ENCODE results near the gene GNAO1.

GNAO1 gene

DNA sequence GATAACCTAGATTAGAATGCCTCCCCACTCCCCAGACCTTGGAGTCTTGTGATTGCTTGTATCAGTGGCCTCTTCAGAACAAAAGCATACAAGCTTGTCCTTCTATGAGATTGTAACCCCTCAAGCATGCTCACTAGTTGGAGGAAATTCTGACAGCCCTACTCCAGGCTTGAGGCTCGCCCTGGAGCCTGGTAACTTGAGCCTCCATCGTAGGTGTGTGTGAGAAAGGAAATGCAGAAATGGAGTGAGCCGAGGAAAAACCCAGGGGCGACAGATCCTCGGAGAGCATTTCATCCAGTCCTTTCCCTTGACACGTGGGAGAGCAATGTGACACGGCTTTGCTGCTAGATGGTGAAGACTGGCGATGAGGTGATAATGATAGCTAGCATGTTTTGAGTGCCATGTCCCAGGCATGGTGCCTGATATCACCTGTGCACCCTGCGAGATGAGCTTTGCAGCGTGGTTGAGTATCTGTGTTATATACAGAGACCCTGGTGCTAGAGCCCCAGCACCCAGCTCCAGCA, 31.2 kb downstream of the GNAO1 start:
- no peak for DNase-seq (ENCODE audit: extremely low read depth, insufficient read length)
- TF ChIP-seq, protein P1, sequence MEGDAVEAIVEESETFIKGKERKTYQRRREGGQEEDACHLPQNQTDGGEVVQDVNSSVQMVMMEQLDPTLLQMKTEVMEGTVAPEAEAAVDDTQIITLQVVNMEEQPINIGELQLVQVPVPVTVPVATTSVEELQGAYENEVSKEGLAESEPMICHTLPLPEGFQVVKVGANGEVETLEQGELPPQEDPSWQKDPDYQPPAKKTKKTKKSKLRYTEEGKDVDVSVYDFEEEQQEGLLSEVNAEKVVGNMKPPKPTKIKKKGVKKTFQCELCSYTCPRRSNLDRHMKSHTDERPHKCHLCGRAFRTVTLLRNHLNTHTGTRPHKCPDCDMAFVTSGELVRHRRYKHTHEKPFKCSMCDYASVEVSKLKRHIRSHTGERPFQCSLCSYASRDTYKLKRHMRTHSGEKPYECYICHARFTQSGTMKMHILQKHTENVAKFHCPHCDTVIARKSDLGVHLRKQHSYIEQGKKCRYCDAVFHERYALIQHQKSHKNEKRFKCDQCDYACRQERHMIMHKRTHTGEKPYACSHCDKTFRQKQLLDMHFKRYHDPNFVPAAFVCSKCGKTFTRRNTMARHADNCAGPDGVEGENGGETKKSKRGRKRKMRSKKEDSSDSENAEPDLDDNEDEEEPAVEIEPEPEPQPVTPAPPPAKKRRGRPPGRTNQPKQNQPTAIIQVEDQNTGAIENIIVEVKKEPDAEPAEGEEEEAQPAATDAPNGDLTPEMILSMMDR (IDR thresholded peaks at IDR 0.05; ENCODE audit: insufficient read depth, low read length, poor library complexity, severe bottlenecking) = no peak
- H3K36me3 ChIP-seq (ENCODE audit: control insufficient read depth, insufficient read depth, low read length) = no peaks in the 10 kb centered on the region
- peaks cover 4% of the 10 kb centered on the region; the same call in 1 of the 2 replicates for H3K27me3 ChIP-seq (replicated peaks; ENCODE audit: control insufficient read depth, insufficient read depth, low read length)
- no peak overlapping the region for H3K4me3 ChIP-seq (replicated peaks; ENCODE audit: low read depth, low read length)

DNA sequence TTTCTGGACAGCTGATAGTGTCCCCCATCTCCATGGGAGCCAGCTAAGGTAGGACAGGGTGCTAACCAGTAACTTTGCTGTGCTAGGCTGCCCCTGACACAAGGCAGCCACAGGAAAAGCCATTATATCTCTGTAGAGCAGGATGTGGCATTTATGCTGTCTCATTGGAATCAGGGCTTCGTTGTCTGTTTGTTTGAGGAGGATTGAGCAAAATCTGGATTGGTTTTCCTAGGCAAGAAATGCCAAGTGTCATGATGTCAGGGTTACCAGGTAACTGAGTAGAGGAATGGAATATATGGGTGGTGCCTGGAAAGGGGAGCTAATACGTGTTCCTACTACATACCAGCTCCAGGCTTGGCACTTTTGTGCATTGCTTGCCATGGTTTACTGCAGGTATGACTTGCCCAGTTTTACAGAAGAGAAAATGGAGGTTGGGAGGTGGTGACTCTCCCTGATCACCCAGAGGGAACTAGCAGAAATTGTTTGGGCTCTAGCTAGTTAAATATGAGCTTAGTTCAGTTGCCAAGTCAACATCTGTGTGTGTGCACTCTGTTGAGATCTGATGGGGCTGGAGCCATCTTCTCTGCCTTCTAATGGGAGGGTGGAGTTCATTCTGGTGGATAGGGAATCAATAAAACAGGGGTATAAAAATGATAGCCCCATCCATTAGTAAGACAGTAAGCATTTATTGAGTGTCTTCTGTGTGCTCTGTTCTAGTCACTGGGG, 33.9 kb downstream of the GNAO1 start:
- peaks cover 2% of the 10 kb centered on the region; the same call in 1 of the 2 replicates for H3K27me3 ChIP-seq (replicated peaks; ENCODE audit: control insufficient read depth, insufficient read depth, low read length)
- TF ChIP-seq, protein P1 (IDR thresholded peaks at IDR 0.05; ENCODE audit: insufficient read depth, low read length, poor library complexity, severe bottlenecking) = no peak
- DNase-seq (ENCODE audit: extremely low read depth, insufficient read length) = no peak
- no peak overlapping the region for H3K4me3 ChIP-seq (replicated peaks; ENCODE audit: low read depth, low read length)
- no peaks in the 10 kb centered on the region for H3K36me3 ChIP-seq (ENCODE audit: control insufficient read depth, insufficient read depth, low read length)

DNA sequence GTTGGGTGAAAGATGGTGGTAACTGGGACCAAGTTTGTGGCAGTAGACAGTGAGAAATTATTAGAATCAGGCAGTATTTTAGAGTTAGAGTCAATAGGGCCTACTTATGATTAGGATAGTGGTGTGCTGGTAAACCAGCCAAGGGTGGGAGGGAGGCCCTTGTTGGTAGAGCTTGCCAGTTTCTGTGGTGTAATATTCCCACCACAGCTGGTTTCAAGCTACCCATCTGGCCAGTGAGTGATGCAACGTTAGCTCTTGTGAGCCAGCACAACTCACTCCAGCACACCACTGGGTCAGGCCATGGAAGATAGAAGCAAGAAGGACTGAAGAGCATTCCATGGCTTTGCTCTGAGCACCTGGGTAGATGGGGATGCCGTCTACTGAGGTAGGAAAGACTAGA, 34.9 kb downstream of the GNAO1 start:
- no peaks in the 10 kb centered on the region for H3K36me3 ChIP-seq (ENCODE audit: control insufficient read depth, insufficient read depth, low read length)
- H3K27me3 ChIP-seq (replicated peaks; ENCODE audit: control insufficient read depth, insufficient read depth, low read length) = peaks cover 2% of the 10 kb centered on the region; the same call in 1 of the 2 replicates
- DNase-seq (ENCODE audit: extremely low read depth, insufficient read length) = no peak
- H3K4me3 ChIP-seq (replicated peaks; ENCODE audit: low read depth, low read length) = no peak overlapping the region
- TF ChIP-seq, protein P1 (IDR thresholded peaks at IDR 0.05; ENCODE audit: insufficient read depth, low read length, poor library complexity, severe bottlenecking) = no peak

DNA sequence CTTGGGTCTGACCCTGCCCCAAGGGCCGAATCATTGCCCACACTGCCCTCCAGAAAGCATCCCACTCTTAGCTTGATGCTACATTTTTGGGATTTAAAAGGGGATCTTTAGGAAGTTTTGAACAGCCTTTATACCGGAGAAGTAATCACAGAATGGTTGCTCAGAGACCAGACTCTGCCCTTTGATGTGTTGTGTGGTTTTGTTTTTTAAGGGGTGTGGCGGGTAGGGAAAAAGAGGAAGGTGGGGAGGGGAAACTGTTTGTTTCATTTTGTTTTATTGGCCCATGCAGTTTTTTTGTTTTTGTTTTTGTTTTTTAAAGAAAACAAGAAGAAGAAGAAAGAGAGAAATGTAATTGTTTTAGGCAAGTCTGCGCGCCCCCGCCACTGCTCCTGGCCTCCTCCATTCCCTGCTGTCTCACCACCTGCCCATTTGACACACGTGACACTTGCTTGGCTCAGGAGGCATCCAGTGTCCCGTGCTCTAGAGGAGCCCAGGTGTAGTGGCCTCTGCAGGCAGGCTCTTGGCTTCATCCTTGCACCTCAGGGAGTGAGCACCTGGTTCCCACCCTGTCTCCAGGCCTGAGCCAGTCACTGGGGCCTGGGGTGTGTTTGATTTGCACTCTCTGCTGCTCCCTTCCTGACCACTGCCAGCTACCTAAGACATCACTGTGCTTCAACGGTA, 35.7 kb downstream of the GNAO1 start:
- no peak for DNase-seq (ENCODE audit: extremely low read depth, insufficient read length)
- no peak overlapping the region for H3K4me3 ChIP-seq (replicated peaks; ENCODE audit: low read depth, low read length)

DNA sequence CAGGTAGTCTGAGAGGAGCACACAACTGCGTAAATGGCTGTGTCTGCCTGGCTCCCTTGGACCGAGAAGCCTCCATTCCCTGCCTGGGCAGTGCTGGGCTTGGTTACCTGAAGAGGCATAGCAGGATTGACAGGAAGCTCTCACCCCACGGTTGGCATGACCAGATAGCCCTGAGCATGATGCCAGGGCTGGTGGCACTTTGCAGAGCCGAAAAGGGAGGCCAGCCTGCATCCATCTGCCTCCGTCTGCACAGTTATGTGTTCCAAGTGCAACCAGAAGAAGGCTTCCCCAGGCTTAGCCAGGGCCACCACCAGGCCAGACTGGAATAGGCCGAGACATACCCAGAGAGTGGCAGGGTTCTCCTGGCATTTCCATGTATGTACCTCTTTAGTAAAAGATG, 36.6 kb downstream of the GNAO1 start:
- Histone ChIP-seq H3K36me3 (ENCODE audit: control insufficient read depth, insufficient read depth, low read length) (no peaks in the 10 kb centered on the region), H3K4me3 (replicated peaks; ENCODE audit: low read depth, low read length) (no peak overlapping the region), H3K27me3 (replicated peaks; ENCODE audit: control insufficient read depth, insufficient read depth, low read length) (peaks cover 2% of the 10 kb centered on the region; the same call in 1 of the 2 replicates)
- DNase-seq (ENCODE audit: extremely low read depth, insufficient read length) = no peak
- TF ChIP-seq, protein P1 (IDR thresholded peaks at IDR 0.05; ENCODE audit: insufficient read depth, low read length, poor library complexity, severe bottlenecking) = no peak

More for the DNA sequence above, 35.7 kb downstream of the GNAO1 start:
- TF ChIP-seq, protein P1 (IDR thresholded peaks at IDR 0.05; ENCODE audit: insufficient read depth, low read length, poor library complexity, severe bottlenecking) = no peak
- peaks cover 2% of the 10 kb centered on the region; the same call in 1 of the 2 replicates for H3K27me3 ChIP-seq (replicated peaks; ENCODE audit: control insufficient read depth, insufficient read depth, low read length)
- no peaks in the 10 kb centered on the region for H3K36me3 ChIP-seq (ENCODE audit: control insufficient read depth, insufficient read depth, low read length)

Data from GM06990 (cell line).